Panc1 (cell line): ENCODE data around the gene UBAC1. TPM values are rescaled to one million over a fixed set of nuclear protein-coding genes. Genes with fewer than 3 reads are reported as not detected.

Experiments
- ATAC-seq: fragments of 200-7000 bp; cut with Tn5 transposase; 2 replicates; pipeline ENCODE4 v1.9.1; 2020; ENCODE audit warnings: mild to moderate bottlenecking, moderate library complexity
- BruUV-seq: library from RNA; stranded (reverse); fragments of 400-500 nt; replicated peaks from 2 replicates; lab custom pipeline; 2021; lab: Mats Ljungman, UMichigan
- CTCF ChIA-PET: fragments of 300-600 bp; sonication (Branson Sonifier 250); formaldehyde crosslinking; loops from one replicate; lab custom pipeline; 2022; ENCODE audit warnings: antibody characterized with exemption; lab: Charles Lee
- POLR2A ChIA-PET: fragments of 300-600 bp; sonication (Branson Sonifier 250); formaldehyde crosslinking; loops from one replicate; lab custom pipeline; 2022; ENCODE audit warnings: antibody characterized with exemption; lab: Charles Lee
- DNase-seq: peaks from one replicate; pipeline ENCODE4 v3.0.0-alpha.2; 2010; ENCODE audit warnings: low read depth, low spot score
- H3K27ac ChIP-seq: 2 replicates; pipeline ENCODE4 v1.5.1; 2011; ENCODE audit warnings: mild to moderate bottlenecking, low read length, inconsistent platforms
- H3K27me3 ChIP-seq: fragments of 200-500 bp; sonication (Bioruptor generic); 2 replicates; pipeline ENCODE4 v1.6.0; 2014; ENCODE audit warnings: low read length, inconsistent platforms; ENCODE audit not compliant: control insufficient read depth, insufficient read depth
- H3K36me3 ChIP-seq: fragments of 200-500 bp; sonication (Bioruptor generic); 2 replicates; pipeline ENCODE4 v1.5.1; 2014; ENCODE audit warnings: inconsistent platforms, mild to moderate bottlenecking, low read length, moderate library complexity; ENCODE audit not compliant: control insufficient read depth, insufficient read depth
- H3K4me1 ChIP-seq: 2 replicates; pipeline ENCODE4 v1.5.1; 2011; ENCODE audit warnings: inconsistent platforms, mild to moderate bottlenecking, low read length, moderate library complexity; ENCODE audit not compliant: control insufficient read depth, insufficient read depth
- H3K4me3 ChIP-seq, 2 experiments: 2 replicates each; pipeline ENCODE4 v1.5.1; 2011 to 2012; ENCODE audit warnings: low read depth in 2 of 2, low read length in 2 of 2, mild to moderate bottlenecking in 2 of 2, inconsistent platforms in 1 of 2, moderate library complexity in 1 of 2
- H3K9me3 ChIP-seq: fragments of 200-500 bp; sonication (Bioruptor generic); 2 replicates; pipeline ENCODE4 v1.5.1; 2014; ENCODE audit warnings: low read depth, mild to moderate bottlenecking, inconsistent platforms, low read length, moderate library complexity; ENCODE audit not compliant: control insufficient read depth, insufficient read depth
- CTCF ChIP-seq: fragments of 450-650 bp; IDR thresholded peaks from 2 replicates; pipeline ENCODE4 v1.5.1; 2017; ENCODE audit warnings: mild to moderate bottlenecking
- POLR2AphosphoS5 ChIP-seq: IDR thresholded peaks from 2 replicates; pipeline ENCODE4 v1.6.1; 2012; ENCODE audit warnings: mild to moderate bottlenecking, low read depth, low read length, moderate library complexity
- REST ChIP-seq, 2 experiments: IDR thresholded peaks; 2 replicates each; pipeline ENCODE4 v1.6.1; 2011 to 2012; ENCODE audit warnings: low read depth in 2 of 2, control low read depth in 1 of 2, low read length in 1 of 2, mild to moderate bottlenecking in 1 of 2, moderate library complexity in 1 of 2; ENCODE audit not compliant: insufficient read depth in 1 of 2
- SIN3A ChIP-seq: IDR thresholded peaks from 2 replicates; pipeline ENCODE4 v1.6.1; 2012; ENCODE audit warnings: low read depth, mild to moderate bottlenecking, low read length, moderate library complexity, borderline replicate concordance; ENCODE audit not compliant: insufficient read depth
- TCF7L2 ChIP-seq: IDR thresholded peaks from 2 replicates; pipeline ENCODE4 v1.6.1; 2011; ENCODE audit warnings: mild to moderate bottlenecking, low read depth, low read length, inconsistent platforms
- in situ Hi-C: cut with HindIII; loops from 2 replicates; pipeline ENCODE4 v1.10.0; 2016; ENCODE audit warnings: low sequenced_read_pairs, low pct_unique_long_range_greater_than_20kb
- intact Hi-C: fragments of 100-400 bp; cut with micrococcal nuclease; formaldehyde crosslinking; loops from one replicate; pipeline ENCODE4 v1.10.0; 2022; ENCODE audit not compliant: unreplicated experiment
- total RNA-seq: library from RNA; stranded (reverse); gene quantifications from one replicate; pipeline ENCODE4 v1.2.1, GENCODE V29; 2021; ENCODE audit not compliant: unreplicated experiment

The UBAC1 gene
- total RNA-seq, 1 experiment from 2014 or later, result 38.0 TPM

- intact Hi-C loops, result no loop called here
- Histone ChIP-seq H3K27ac (no peak overlapping the region), H3K27me3 (no peaks in the 10 kb centered on the region), H3K4me1 (no peaks in the 10 kb centered on the region), H3K9me3 (no peaks in the 10 kb centered on the region), H3K4me3 (no peak overlapping the region), H3K36me3 (no peaks in the 10 kb centered on the region)
- POLR2A ChIA-PET, result interaction anchor here (0.5 to 1.2 kb wide), 2 partner anchors 52 to 94 kb away, joined by 7 to 10 read pairs; no protein-coding TSS in a partner anchor
- no TSS peak for BruUV-seq
- no peak for ATAC-seq
- in situ Hi-C loops, result no loop called here
- no peak for DNase-seq
- TF ChIP-seq TCF7L2 (no peak), POLR2AphosphoS5 (no peak), REST (IDR thresholded peaks at IDR 0.05; ENCODE audit: insufficient read depth in 1 of 2, low read depth in 2 of 2, low read length in 1 of 2) (no peak), SIN3A (no peak), CTCF (no peak)
- CTCF ChIA-PET, result no interaction called here
Measured at GRCh38 chr9:135957431-135957830, 3.7 kb downstream of the UBAC1 start.

- intact Hi-C loops (no loop called here), in situ Hi-C loops (no loop called here)
- DNase-seq, result no peak
- Histone ChIP-seq H3K4me3 (no peak overlapping the region), H3K4me1 (no peaks in the 10 kb centered on the region), H3K36me3 (no peaks in the 10 kb centered on the region), H3K27me3 (no peaks in the 10 kb centered on the region), H3K27ac (no peak overlapping the region), H3K9me3 (no peaks in the 10 kb centered on the region)
- ChIA-PET CTCF (no interaction called here), POLR2A (interaction anchor here (1.2 kb wide), 1 partner anchor 95 kb away, joined by 10 read pairs; no protein-coding TSS in a partner anchor)
- ATAC-seq, result no peak
- TF ChIP-seq TCF7L2, result no peak
- TF ChIP-seq REST (IDR thresholded peaks at IDR 0.05; ENCODE audit: insufficient read depth in 1 of 2, low read depth in 2 of 2, low read length in 1 of 2), result no peak
- no peak for TF ChIP-seq SIN3A
- no peak for TF ChIP-seq CTCF
- TF ChIP-seq POLR2AphosphoS5, result no peak
- no TSS peak for BruUV-seq
Measured at GRCh38 chr9:135956802-135957174, 4.4 kb downstream of the UBAC1 start.
